ENCODE data around the gene KIAA0586. TPM values are rescaled to one million over a fixed set of nuclear protein-coding genes. Genes with fewer than 3 reads are reported as not detected.

KIAA0586 gene
- total RNA-seq, 1 donor from 2014 or later, result 27.8 TPM

DNA sequence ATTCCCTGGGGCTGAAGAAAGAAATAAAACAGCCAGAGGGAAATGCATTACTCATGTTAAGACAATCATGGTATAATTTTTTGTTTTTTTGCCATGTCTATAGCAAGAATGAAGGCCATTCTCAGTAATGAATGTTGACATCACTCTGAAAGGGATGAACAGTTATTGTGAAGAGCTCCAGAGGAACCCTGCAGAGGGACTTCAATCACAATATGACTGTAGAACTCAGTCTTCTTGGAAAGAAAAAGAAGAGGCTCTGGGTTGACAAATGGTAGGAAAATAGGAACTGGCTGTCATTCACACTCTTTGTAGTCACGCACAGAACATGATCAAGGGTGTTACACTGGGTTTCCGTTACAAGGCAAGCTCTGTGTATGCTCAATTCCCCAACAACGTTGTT is 136.5 kb downstream of the KIAA0586 start:
- no peak overlapping the region for H3K4me3 Mint-ChIP-seq (ENCODE audit: unreplicated experiment)
- peaks cover 2% of the 10 kb centered on the region for H3K27me3 Mint-ChIP-seq (ENCODE audit: unreplicated experiment)
- DNase-seq, result no peak
- TF ChIP-seq, protein P1, sequence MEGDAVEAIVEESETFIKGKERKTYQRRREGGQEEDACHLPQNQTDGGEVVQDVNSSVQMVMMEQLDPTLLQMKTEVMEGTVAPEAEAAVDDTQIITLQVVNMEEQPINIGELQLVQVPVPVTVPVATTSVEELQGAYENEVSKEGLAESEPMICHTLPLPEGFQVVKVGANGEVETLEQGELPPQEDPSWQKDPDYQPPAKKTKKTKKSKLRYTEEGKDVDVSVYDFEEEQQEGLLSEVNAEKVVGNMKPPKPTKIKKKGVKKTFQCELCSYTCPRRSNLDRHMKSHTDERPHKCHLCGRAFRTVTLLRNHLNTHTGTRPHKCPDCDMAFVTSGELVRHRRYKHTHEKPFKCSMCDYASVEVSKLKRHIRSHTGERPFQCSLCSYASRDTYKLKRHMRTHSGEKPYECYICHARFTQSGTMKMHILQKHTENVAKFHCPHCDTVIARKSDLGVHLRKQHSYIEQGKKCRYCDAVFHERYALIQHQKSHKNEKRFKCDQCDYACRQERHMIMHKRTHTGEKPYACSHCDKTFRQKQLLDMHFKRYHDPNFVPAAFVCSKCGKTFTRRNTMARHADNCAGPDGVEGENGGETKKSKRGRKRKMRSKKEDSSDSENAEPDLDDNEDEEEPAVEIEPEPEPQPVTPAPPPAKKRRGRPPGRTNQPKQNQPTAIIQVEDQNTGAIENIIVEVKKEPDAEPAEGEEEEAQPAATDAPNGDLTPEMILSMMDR (IDR thresholded peaks at IDR 0.05; ENCODE audit: partially characterized antibody, unreplicated experiment), result no peak
- no peaks in the 10 kb centered on the region for H3K36me3 Mint-ChIP-seq (ENCODE audit: unreplicated experiment)
- H3K9me3 Mint-ChIP-seq (ENCODE audit: unreplicated experiment), result no peaks in the 10 kb centered on the region
- H3K4me1 Mint-ChIP-seq (ENCODE audit: low read depth, unreplicated experiment), result no peaks in the 10 kb centered on the region
- no peak overlapping the region for H3K27ac Mint-ChIP-seq (ENCODE audit: unreplicated experiment)

DNA sequence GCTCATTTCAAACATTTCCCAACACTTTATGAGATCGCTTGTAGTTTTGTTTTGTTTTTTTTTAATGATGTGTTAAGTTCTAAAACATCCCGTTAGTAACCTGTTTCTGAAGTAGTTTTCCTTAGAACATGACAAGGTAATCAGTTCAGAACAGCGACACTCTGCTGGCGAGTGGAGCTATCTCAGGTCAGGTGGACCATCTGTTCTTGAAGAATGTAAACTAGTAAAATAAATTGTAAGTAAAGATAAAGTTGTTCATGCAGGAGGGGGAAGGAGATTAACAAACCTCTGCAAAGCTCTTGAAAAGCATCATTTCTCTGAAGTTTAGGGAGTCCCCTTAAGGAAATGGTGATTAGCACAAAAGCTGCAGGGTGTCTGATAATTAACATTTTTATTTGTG is 138.3 kb downstream of the KIAA0586 start:
- Mint-ChIP-seq H3K4me1 (ENCODE audit: low read depth, unreplicated experiment) (no peaks in the 10 kb centered on the region), H3K27me3 (ENCODE audit: unreplicated experiment) (peaks cover 2% of the 10 kb centered on the region), H3K27ac (ENCODE audit: unreplicated experiment) (no peak overlapping the region), H3K36me3 (ENCODE audit: unreplicated experiment) (no peaks in the 10 kb centered on the region), H3K9me3 (ENCODE audit: unreplicated experiment) (no peaks in the 10 kb centered on the region), H3K4me3 (ENCODE audit: unreplicated experiment) (no peak overlapping the region)
- TF ChIP-seq, protein P1 (IDR thresholded peaks at IDR 0.05; ENCODE audit: partially characterized antibody, unreplicated experiment), result no peak
- DNase-seq, result no peak

DNA sequence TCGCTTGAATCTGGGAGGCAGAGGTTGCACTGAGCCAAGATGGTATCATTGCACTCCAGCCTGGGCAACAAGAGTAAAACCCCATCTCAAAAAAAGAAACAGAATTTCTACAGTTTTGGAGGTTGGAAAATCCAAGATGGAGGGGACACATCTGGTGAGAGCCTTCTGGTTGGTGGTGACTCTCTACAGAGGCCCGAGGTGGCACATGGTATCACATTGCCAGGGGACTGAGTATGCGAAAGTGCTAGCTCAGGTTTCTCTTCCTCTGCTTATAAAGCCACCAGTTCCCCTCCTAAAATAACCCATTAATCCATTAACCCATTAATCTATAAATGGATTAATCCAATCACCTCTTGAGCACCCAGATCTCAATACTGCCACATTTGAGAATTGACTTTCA is 139.5 kb downstream of the KIAA0586 start:
- Mint-ChIP-seq H3K4me1 (ENCODE audit: low read depth, unreplicated experiment) (peaks cover 4% of the 10 kb centered on the region), H3K27me3 (ENCODE audit: unreplicated experiment) (peaks cover 2% of the 10 kb centered on the region), H3K27ac (ENCODE audit: unreplicated experiment) (no peak overlapping the region), H3K4me3 (ENCODE audit: unreplicated experiment) (no peak overlapping the region), H3K9me3 (ENCODE audit: unreplicated experiment) (no peaks in the 10 kb centered on the region), H3K36me3 (ENCODE audit: unreplicated experiment) (no peaks in the 10 kb centered on the region)
- no peak for DNase-seq
- TF ChIP-seq, protein P1 (IDR thresholded peaks at IDR 0.05; ENCODE audit: partially characterized antibody, unreplicated experiment), result no peak

DNA sequence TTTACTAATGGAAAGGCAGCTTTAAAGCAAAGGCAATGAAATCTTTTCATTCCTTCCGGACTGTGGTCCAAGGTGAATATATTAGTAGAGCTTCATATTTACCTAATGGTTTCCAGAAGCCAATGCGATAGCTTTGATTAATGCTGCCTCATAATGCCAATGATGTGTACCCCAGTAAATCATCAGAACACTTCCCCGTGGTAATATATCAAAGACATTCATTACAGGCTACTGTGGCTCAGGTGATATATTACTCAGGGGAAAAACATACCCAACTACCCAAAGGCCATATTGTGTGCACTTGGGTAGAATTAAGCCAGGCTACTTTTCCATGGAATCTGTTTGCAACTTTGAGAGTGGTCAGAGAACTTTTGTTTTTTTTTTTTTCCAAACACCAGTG is 140.8 kb downstream of the KIAA0586 start:
- TF ChIP-seq, protein P1 (IDR thresholded peaks at IDR 0.05; ENCODE audit: partially characterized antibody, unreplicated experiment), result no peak
- peaks cover 10% of the 10 kb centered on the region for H3K4me1 Mint-ChIP-seq (ENCODE audit: low read depth, unreplicated experiment)
- no peaks in the 10 kb centered on the region for H3K36me3 Mint-ChIP-seq (ENCODE audit: unreplicated experiment)
- no peak overlapping the region for H3K4me3 Mint-ChIP-seq (ENCODE audit: unreplicated experiment)
- H3K27ac Mint-ChIP-seq (ENCODE audit: unreplicated experiment), result no peak overlapping the region
- no peak for DNase-seq
- no peaks in the 10 kb centered on the region for H3K9me3 Mint-ChIP-seq (ENCODE audit: unreplicated experiment)
- H3K27me3 Mint-ChIP-seq (ENCODE audit: unreplicated experiment), result peaks cover 2% of the 10 kb centered on the region

DNA sequence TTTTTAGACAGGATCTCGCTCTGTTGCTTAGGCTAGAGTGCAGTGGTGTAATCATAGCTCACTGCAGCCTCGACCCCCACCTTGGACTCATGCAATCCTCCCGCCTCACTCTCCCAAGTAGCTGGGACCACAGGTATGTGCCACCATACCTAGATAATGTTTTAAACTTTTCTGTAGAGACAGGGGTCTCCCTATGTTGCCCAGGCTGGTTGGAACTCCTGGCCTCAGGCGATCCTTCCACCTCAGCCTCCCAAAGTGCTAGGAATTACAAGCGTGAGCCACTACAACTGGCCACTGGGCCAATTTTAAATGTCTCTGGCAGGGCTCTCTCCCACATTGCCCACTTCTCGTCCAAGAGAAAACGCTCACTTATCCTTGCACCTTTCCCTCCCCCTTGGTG is 143.7 kb downstream of the KIAA0586 start:
- Mint-ChIP-seq H3K27ac (ENCODE audit: unreplicated experiment) (no peak overlapping the region), H3K4me1 (ENCODE audit: low read depth, unreplicated experiment) (peaks cover 21% of the 10 kb centered on the region), H3K4me3 (ENCODE audit: unreplicated experiment) (no peak overlapping the region), H3K27me3 (ENCODE audit: unreplicated experiment) (peaks cover under 1% of the 10 kb centered on the region), H3K9me3 (ENCODE audit: unreplicated experiment) (no peaks in the 10 kb centered on the region), H3K36me3 (ENCODE audit: unreplicated experiment) (no peaks in the 10 kb centered on the region)
- TF ChIP-seq, protein P1 (IDR thresholded peaks at IDR 0.05; ENCODE audit: partially characterized antibody, unreplicated experiment), result no peak
- DNase-seq, result no peak
